OCI-LY3 (cell line): ENCODE data around the gene NR3C1.

ENCODE experiments used
- H2AFZ ChIP-seq: fragments of 200-600, 300-600 bp; shearing (Covaris generic); 2 replicates; pipeline ENCODE4 v1.6.0; 2014; ENCODE audit warnings: antibody characterized with exemption, low read depth, low read length
- H3K27ac ChIP-seq: fragments of 200-600, 300-600 bp; sonication (generic); 2 replicates; pipeline ENCODE4 v1.5.1; 2014; ENCODE audit warnings: mild to moderate bottlenecking, low read length, moderate library complexity, mixed read lengths
- H3K27me3 ChIP-seq: fragments of 200-600, 300-600 bp; sonication (generic); 2 replicates; pipeline ENCODE4 v1.6.1; 2014; ENCODE audit warnings: low read depth, low read length, mixed read lengths
- H3K36me3 ChIP-seq: fragments of 200-600, 300-600 bp; sonication (generic); replicated peaks from 2 replicates; pipeline ENCODE3; 2014; ENCODE audit warnings: low read depth, low read length, mixed read lengths
- H3K4me1 ChIP-seq: fragments of 300-600, 200-600 bp; sonication (generic); 2 replicates; pipeline ENCODE4 v1.6.1; 2014; ENCODE audit warnings: low read length, mixed read lengths
- H3K4me2 ChIP-seq: fragments of 200-600, 300-600 bp; sonication (generic); 2 replicates; pipeline ENCODE4 v1.6.1; 2014; ENCODE audit warnings: low read length, mixed read lengths
- H3K4me3 ChIP-seq: fragments of 300-600, 200-600 bp; sonication (generic); 2 replicates; pipeline ENCODE4 v1.5.1; 2014; ENCODE audit warnings: antibody characterized with exemption, mild to moderate bottlenecking, low read length, moderate library complexity
- H3K79me2 ChIP-seq: fragments of 300-600, 200-600 bp; shearing (Covaris generic); 2 replicates; pipeline ENCODE4 v1.6.1; 2014; ENCODE audit warnings: mild to moderate bottlenecking, low read length, mixed read lengths
- H3K9ac ChIP-seq: fragments of 300-600, 200-600 bp; shearing (Covaris generic); 2 replicates; pipeline ENCODE4 v1.6.0; 2014; ENCODE audit warnings: mild to moderate bottlenecking, low read length, moderate library complexity
- H3K9me3 ChIP-seq: fragments of 200-600, 300-600 bp; shearing (Covaris generic); 2 replicates; pipeline ENCODE4 v1.6.1; 2014; ENCODE audit warnings: low read length, mixed read lengths; ENCODE audit not compliant: insufficient read depth
- H4K20me1 ChIP-seq: fragments of 200-600, 300-600 bp; sonication (generic); 2 replicates; pipeline ENCODE4 v1.6.1; 2016; ENCODE audit warnings: low read length, mixed read lengths; ENCODE audit not compliant: insufficient read depth
- EZH2phosphoT487 ChIP-seq: fragments of 200-600 bp; shearing (Covaris generic); IDR thresholded peaks from 2 replicates; pipeline ENCODE4 v1.6.1; 2018; ENCODE audit warnings: antibody characterized with exemption, mixed run types, low read depth
- TF ChIP-seq, protein P1 (sequence below): fragments of 200-600, 300-600 bp; sonication (generic); IDR thresholded peaks from 2 replicates; pipeline ENCODE4 v1.5.1; 2014; ENCODE audit warnings: antibody characterized with exemption, low read length, low read depth

The NR3C1 gene

DNA sequence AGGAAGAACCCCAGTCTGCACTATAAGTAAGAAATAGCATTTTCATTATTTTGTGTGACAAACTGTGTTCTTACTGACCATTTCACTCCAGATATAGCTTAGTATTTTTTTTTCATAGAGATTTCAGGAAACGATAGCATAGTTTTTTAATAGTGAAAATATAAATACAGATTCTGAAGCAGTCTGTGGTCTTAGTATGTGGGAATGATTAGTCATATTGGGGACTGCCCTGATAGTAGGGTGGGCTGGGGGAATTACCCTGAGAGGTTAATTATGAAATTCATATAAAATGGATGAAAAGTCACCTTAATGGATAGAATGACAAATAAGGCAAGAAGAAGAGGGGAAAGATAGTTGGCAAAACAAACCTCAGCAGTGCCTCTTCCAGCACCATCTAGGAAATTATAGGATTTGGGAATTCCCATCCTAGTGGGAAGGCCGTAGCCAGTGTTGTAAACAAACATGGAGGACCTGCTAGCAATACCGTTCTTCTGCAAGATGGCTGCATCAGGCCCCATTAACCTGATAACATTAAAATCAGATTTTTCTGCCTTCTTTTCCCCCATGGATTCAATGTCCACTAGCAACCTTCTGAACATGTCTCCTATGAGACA lies 23.7 kb upstream of the NR3C1 start:
- peaks cover 9% of the 10 kb centered on the region for H3K36me3 ChIP-seq
- H3K9ac ChIP-seq, result peak overlapping the region; percentile 48
- H3K27me3 ChIP-seq, result no peaks in the 10 kb centered on the region
- TF ChIP-seq EZH2phosphoT487, result no peak
- TF ChIP-seq, protein P1, sequence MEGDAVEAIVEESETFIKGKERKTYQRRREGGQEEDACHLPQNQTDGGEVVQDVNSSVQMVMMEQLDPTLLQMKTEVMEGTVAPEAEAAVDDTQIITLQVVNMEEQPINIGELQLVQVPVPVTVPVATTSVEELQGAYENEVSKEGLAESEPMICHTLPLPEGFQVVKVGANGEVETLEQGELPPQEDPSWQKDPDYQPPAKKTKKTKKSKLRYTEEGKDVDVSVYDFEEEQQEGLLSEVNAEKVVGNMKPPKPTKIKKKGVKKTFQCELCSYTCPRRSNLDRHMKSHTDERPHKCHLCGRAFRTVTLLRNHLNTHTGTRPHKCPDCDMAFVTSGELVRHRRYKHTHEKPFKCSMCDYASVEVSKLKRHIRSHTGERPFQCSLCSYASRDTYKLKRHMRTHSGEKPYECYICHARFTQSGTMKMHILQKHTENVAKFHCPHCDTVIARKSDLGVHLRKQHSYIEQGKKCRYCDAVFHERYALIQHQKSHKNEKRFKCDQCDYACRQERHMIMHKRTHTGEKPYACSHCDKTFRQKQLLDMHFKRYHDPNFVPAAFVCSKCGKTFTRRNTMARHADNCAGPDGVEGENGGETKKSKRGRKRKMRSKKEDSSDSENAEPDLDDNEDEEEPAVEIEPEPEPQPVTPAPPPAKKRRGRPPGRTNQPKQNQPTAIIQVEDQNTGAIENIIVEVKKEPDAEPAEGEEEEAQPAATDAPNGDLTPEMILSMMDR, result no peak
- peaks cover 21% of the 10 kb centered on the region for H3K79me2 ChIP-seq
- H3K9me3 ChIP-seq, result no peaks in the 10 kb centered on the region
- H3K27ac ChIP-seq, result peak overlapping the region; percentile 89
- peak overlapping the region; percentile 85 for H3K4me2 ChIP-seq
- peaks cover 5% of the 10 kb centered on the region; the same call in 1 of the 2 replicates for H4K20me1 ChIP-seq
- H3K4me3 ChIP-seq, result peak overlapping the region; percentile 63
- peaks cover 48% of the 10 kb centered on the region for H3K4me1 ChIP-seq
- H2AFZ ChIP-seq, result no peak overlapping the region

DNA sequence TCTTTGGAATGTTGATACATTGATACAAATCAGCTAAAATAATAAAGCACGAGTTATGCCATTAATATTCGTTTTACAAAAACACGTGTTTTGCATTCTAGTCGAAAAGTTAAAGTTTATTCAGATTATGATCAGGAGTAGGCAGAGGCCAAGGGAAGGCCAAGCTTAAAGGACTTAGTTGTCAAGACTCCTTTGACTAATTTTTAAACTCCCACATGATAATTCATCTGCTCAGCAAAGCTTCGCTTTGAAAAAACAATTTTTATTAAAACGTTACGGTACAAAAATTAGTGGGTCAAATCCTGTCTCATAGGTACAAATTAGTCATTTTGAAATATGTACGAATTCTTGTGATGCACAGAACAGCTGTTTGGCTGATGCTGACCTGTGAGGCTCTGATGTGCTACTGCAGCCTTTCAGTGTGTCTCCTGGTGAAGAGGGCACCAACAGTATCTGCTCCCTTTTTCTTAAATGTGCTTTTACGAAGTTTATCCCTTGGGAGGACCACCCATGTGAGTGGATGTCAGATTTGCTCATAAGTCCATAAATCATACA lies 23.0 kb upstream of the NR3C1 start:
- peaks cover 5% of the 10 kb centered on the region; the same call in 1 of the 2 replicates for H4K20me1 ChIP-seq
- TF ChIP-seq, protein P1, result no peak
- TF ChIP-seq EZH2phosphoT487, result no peak
- H3K4me1 ChIP-seq, result peaks cover 41% of the 10 kb centered on the region
- H3K27me3 ChIP-seq, result no peaks in the 10 kb centered on the region
- H3K36me3 ChIP-seq, result peaks cover 9% of the 10 kb centered on the region
- H3K9me3 ChIP-seq, result no peaks in the 10 kb centered on the region
- peak overlapping the region; percentile 89 for H3K27ac ChIP-seq
- peak overlapping the region; percentile 85 for H3K4me2 ChIP-seq
- peak overlapping the region; percentile 63 for H3K4me3 ChIP-seq
- H3K9ac ChIP-seq, result peak overlapping the region; percentile 48
- H3K79me2 ChIP-seq, result peaks cover 14% of the 10 kb centered on the region; the same call in 1 of the 2 replicates
- no peak overlapping the region for H2AFZ ChIP-seq

DNA sequence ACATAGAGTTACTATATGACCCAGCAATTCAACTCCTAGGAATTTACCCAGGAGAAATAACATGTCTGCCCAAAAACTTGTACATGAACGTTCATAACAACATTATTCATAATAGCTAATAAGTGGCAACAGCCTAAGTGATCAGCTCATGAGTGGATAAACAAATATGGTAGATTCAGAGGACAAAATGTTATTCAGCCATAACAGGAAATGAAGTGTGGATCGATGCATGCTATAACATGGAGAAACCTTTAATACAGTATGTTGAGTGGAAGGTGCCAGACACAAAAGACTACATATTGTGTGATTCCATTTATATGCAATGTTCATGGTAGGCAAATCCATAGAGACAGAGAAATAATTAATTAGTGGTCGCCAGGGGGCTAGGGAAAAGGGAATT lies 22.3 kb upstream of the NR3C1 start:
- Histone ChIP-seq H3K9ac (no peak overlapping the region), H3K9me3 (no peaks in the 10 kb centered on the region), H3K4me2 (peak overlapping the region; percentile 85), H2AFZ (no peak overlapping the region), H3K27ac (peak overlapping the region; percentile 89; the same call in 1 of the 2 replicates), H3K79me2 (peaks cover 14% of the 10 kb centered on the region; the same call in 1 of the 2 replicates), H3K27me3 (no peaks in the 10 kb centered on the region), H4K20me1 (peaks cover 5% of the 10 kb centered on the region; the same call in 1 of the 2 replicates), H3K36me3 (peaks cover 9% of the 10 kb centered on the region), H3K4me3 (0 out of 2 replicates have a peak overlapping the region, but pooled peaks have one; percentile 63), H3K4me1 (peaks cover 38% of the 10 kb centered on the region)
- TF ChIP-seq, protein P1, result no peak
- TF ChIP-seq EZH2phosphoT487, result no peak

DNA sequence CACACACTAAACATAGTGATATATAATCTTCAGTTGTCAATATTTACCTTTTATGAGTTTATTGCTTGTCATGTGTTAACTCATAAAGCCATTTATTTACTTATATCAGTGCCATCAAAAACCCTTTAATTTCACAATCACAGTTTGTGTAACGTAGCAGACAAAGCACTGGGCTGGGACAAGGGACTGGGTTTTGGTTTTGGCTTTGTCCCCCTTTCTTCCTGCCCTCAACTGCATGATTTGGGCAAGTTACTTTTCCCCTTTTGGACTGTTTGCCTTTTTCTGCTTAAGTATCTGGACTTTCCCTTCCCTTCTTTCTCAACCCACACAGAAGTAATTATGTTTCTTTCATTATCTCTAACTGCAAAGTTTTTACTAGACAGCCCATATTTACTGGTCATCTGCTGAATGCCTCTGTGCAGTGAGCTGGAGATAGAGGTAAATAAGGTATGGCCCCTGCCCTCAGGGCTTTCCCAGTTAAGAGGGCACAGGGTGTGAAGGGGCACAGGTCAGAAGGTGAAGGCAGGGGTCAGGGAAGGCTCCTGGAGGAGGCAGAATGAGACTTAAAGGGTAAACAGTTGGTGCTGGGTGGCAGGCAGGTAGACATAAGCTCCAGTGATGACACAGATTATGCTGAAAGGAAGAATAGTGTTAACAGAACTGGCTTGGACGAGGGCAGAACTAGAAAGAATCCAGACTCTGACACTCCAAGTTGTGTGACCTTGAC lies 14.8 kb upstream of the NR3C1 start:
- Histone ChIP-seq H2AFZ (no peak overlapping the region), H3K27ac (no peak overlapping the region), H3K9ac (no peak overlapping the region), H3K4me2 (peak overlapping the region; percentile 57), H3K9me3 (no peaks in the 10 kb centered on the region), H3K36me3 (no peaks in the 10 kb centered on the region), H3K4me1 (peaks cover 53% of the 10 kb centered on the region), H3K4me3 (peak overlapping the region; percentile 35), H3K27me3 (no peaks in the 10 kb centered on the region), H3K79me2 (peaks cover 12% of the 10 kb centered on the region; the same call in 1 of the 2 replicates), H4K20me1 (no peaks in the 10 kb centered on the region; the same call in 1 of the 2 replicates)
- no peak for TF ChIP-seq EZH2phosphoT487
- TF ChIP-seq, protein P1, result no peak
